ENCODE data around the gene BTBD9. TPM values are rescaled to one million over a fixed set of nuclear protein-coding genes. Genes with fewer than 3 reads are reported as not detected.

Gene BTBD9
- total RNA-seq, 1 donor from 2014 or later = 9.9 TPM

DNA sequence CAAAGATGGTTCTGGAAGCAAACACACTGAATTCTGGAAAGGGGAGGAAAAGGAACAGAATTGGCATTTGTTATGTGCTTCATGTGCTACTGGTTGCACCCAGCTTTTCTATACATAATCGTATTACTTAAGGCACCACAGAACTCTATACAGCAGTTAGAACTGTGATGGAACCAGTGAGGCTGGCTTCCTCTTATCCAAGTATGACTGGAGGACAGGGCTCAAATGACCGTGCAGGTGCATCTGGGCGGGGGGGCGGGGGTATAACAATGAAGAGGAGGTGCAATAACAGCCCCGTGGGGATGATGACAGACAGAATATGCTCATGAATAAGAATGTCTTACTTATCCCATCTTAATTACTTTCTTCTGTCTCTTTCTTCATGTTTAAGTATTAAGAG lies 144.2 kb downstream of the BTBD9 start:
- no peaks in the 10 kb centered on the region for H3K27me3 ChIP-seq
- DNase-seq (ENCODE audit: low spot score in 2 of 2) = no peak
- intact Hi-C loops (cut with DNase I) = loop anchor here (10.0 kb wide), 2 partner anchors 461 to 1011 kb away; no protein-coding TSS in a partner anchor
- H3K27ac ChIP-seq = no peak overlapping the region
- TF ChIP-seq, protein P1, sequence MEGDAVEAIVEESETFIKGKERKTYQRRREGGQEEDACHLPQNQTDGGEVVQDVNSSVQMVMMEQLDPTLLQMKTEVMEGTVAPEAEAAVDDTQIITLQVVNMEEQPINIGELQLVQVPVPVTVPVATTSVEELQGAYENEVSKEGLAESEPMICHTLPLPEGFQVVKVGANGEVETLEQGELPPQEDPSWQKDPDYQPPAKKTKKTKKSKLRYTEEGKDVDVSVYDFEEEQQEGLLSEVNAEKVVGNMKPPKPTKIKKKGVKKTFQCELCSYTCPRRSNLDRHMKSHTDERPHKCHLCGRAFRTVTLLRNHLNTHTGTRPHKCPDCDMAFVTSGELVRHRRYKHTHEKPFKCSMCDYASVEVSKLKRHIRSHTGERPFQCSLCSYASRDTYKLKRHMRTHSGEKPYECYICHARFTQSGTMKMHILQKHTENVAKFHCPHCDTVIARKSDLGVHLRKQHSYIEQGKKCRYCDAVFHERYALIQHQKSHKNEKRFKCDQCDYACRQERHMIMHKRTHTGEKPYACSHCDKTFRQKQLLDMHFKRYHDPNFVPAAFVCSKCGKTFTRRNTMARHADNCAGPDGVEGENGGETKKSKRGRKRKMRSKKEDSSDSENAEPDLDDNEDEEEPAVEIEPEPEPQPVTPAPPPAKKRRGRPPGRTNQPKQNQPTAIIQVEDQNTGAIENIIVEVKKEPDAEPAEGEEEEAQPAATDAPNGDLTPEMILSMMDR (IDR thresholded peaks at IDR 0.05) = no peak
- H3K4me1 ChIP-seq = no peaks in the 10 kb centered on the region
- H3K4me3 ChIP-seq = no peak overlapping the region
- H3K9me3 ChIP-seq = no peaks in the 10 kb centered on the region
- H3K36me3 ChIP-seq = no peaks in the 10 kb centered on the region

DNA sequence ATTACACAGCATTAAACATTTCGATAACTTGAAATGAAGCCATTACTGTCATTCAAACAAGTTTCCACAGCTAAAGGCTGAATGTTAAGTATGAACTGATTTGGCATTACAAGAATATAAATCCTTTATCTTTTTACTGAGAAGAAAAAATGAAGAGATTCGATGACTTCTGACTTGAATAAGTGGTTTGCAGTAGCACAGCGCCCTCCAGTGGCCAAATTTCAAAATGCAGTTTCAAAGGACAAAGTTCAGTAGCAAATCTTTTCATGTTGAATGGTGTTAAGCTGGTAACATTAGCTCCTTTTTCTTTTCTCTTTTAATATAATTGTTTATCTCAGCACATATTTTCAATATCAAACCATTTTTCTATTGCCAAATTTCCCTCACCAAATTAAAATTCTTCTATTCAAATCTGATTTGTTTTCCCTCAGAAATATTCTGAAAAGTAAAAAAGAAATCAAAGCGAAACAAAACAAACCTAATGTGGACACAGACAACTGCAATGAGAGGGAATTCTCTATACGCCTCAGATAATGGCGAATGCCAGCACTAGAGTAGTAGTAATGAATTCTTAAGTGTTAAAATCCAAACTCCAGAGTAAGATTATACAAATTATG lies 145.7 kb downstream of the BTBD9 start:
- Histone ChIP-seq H3K9me3 (no peaks in the 10 kb centered on the region), H3K27ac (no peak overlapping the region), H3K4me3 (no peak overlapping the region), H3K36me3 (no peaks in the 10 kb centered on the region), H3K4me1 (no peaks in the 10 kb centered on the region), H3K27me3 (no peaks in the 10 kb centered on the region)
- DNase-seq (ENCODE audit: low spot score in 2 of 2) = peak in 1 of 2 donors; percentile 87
- TF ChIP-seq, protein P1 (IDR thresholded peaks at IDR 0.05) = peak; percentile 68 to 88 (median 84)
- intact Hi-C loops (cut with DNase I) = loop anchor here (5.0 to 10.0 kb wide), 4 partner anchors 459 to 1009 kb away; no protein-coding TSS in a partner anchor

DNA sequence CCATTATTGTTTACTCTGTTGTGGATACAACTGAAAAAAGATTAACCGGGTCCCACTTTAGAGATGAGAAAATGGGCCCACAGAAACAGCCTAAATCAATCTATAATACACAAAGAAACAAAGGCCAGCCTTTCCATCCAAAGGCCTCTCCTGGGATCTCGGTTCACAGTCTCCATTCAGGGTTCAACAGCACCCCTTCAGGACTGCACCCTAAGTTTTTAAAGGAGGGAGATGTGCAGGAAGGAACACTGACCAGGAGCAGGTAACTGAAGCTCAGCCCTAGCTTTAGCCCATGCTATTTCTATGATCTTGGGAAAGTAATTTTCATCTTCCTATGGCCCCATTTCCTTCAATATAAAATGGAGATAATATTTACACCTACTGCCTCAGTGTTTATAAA lies 147.7 kb downstream of the BTBD9 start:
- Histone ChIP-seq H3K27ac (no peak overlapping the region), H3K9me3 (no peaks in the 10 kb centered on the region), H3K27me3 (no peaks in the 10 kb centered on the region), H3K4me3 (no peak overlapping the region), H3K36me3 (no peaks in the 10 kb centered on the region), H3K4me1 (no peaks in the 10 kb centered on the region)
- intact Hi-C loops (cut with DNase I) = loop anchor here (5.0 to 10.0 kb wide), 4 partner anchors 457 to 1007 kb away; no protein-coding TSS in a partner anchor
- no peak for DNase-seq (ENCODE audit: low spot score in 2 of 2)
- TF ChIP-seq, protein P1 (IDR thresholded peaks at IDR 0.05) = no peak

DNA sequence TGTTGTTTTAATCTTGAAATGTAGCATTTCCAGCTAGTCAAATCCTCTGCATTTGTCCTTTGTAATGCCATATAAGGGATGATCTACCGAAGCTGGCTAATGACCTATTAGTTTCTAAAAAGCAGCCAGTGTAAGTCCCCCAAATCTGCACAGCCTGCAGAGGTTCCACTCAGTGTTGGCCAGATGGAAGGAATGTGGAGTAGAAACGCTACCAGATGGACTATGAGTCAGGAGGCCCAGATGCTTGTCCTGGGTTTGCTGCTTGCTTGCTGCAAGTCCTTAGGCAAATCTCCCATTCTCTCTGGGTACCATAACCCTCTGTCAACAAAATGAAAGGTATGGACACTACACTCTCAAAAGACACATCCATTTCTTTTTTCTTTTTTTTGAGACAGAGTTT lies 149.8 kb downstream of the BTBD9 start:
- Histone ChIP-seq H3K36me3 (no peaks in the 10 kb centered on the region), H3K4me1 (no peaks in the 10 kb centered on the region), H3K27me3 (no peaks in the 10 kb centered on the region), H3K9me3 (no peaks in the 10 kb centered on the region), H3K4me3 (no peak overlapping the region), H3K27ac (no peak overlapping the region)
- intact Hi-C loops (cut with DNase I) = loop anchor here (5.0 to 10.0 kb wide), 4 partner anchors 455 to 1005 kb away; no protein-coding TSS in a partner anchor
- TF ChIP-seq, protein P1 (IDR thresholded peaks at IDR 0.05) = no peak
- DNase-seq (ENCODE audit: low spot score in 2 of 2) = no peak

DNA sequence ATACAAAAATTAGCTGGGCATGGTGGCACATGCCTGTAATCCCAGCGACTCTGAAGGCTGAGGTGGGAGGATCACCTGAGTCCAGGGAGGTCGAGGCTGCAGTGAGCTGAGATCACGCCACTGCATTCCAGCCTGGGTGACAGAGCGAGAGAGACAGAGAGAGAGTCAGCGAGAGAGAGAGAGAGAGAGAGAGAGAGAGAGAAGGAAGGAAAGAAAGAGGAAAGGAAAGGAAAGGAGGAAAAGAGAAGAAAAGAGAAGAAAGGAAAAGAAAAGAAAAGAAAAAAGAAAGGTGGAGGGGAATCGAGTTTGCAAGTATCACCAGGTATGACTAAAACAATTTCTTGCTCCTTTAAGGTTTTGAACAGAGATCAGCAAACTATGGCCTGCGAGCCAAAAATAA lies 152.3 kb downstream of the BTBD9 start:
- no peaks in the 10 kb centered on the region for H3K4me1 ChIP-seq
- H3K27ac ChIP-seq = no peak overlapping the region
- no peaks in the 10 kb centered on the region for H3K27me3 ChIP-seq
- H3K4me3 ChIP-seq = no peak overlapping the region
- intact Hi-C loops (cut with DNase I) = no loop called here
- no peaks in the 10 kb centered on the region for H3K36me3 ChIP-seq
- TF ChIP-seq, protein P1 (IDR thresholded peaks at IDR 0.05) = no peak
- no peaks in the 10 kb centered on the region for H3K9me3 ChIP-seq
- no peak for DNase-seq (ENCODE audit: low spot score in 2 of 2)

Data from ascending aorta (tissue), 2 donors.